ENCODE data around the gene FOXM1.

DNA sequence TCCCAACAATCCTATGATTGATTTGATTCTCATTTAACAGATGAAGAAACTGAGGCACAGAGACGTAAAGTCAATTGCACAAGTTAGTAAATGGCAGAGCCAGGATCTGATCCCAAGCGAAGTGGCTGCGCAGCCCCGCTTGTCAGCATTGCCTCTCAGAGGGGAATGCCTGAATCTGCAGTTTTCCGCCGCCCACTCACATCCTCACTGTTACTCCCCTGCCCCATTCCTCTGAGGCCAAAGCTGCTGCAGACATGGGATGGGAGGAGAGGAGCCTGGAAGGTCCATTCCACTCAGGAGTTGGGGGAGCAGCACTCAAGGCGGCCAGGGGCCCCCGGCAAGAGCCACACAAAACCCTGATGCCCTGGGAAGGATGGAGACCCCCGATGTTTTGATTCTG lies 43.2 kb downstream of the FOXM1 start:
- TF ChIP-seq EP300 (conservative IDR thresholded peaks at IDR 0.05; ENCODE audit: poor library complexity, severe bottlenecking) (no peak), TAF1 (IDR thresholded peaks at IDR 0.05; ENCODE audit: low read depth) (no peak), SMC3 (conservative IDR thresholded peaks at IDR 0.05; ENCODE audit: poor library complexity) (no peak), MXI1 (conservative IDR thresholded peaks at IDR 0.05; ENCODE audit: poor library complexity, severe bottlenecking) (no peak)
- TF ChIP-seq, protein P1, sequence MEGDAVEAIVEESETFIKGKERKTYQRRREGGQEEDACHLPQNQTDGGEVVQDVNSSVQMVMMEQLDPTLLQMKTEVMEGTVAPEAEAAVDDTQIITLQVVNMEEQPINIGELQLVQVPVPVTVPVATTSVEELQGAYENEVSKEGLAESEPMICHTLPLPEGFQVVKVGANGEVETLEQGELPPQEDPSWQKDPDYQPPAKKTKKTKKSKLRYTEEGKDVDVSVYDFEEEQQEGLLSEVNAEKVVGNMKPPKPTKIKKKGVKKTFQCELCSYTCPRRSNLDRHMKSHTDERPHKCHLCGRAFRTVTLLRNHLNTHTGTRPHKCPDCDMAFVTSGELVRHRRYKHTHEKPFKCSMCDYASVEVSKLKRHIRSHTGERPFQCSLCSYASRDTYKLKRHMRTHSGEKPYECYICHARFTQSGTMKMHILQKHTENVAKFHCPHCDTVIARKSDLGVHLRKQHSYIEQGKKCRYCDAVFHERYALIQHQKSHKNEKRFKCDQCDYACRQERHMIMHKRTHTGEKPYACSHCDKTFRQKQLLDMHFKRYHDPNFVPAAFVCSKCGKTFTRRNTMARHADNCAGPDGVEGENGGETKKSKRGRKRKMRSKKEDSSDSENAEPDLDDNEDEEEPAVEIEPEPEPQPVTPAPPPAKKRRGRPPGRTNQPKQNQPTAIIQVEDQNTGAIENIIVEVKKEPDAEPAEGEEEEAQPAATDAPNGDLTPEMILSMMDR (IDR thresholded peaks at IDR 0.05; ENCODE audit: poor library complexity, severe bottlenecking): no peak

Data from neural cell (in vitro differentiated cells).